Measurements from ENCODE around the gene FXR2. TPM values are rescaled to one million over a fixed set of nuclear protein-coding genes. Genes with fewer than 3 reads are reported as not detected.

Gene FXR2
- total RNA-seq, 1 experiment from 2014 or later: 60.7 TPM

DNA sequence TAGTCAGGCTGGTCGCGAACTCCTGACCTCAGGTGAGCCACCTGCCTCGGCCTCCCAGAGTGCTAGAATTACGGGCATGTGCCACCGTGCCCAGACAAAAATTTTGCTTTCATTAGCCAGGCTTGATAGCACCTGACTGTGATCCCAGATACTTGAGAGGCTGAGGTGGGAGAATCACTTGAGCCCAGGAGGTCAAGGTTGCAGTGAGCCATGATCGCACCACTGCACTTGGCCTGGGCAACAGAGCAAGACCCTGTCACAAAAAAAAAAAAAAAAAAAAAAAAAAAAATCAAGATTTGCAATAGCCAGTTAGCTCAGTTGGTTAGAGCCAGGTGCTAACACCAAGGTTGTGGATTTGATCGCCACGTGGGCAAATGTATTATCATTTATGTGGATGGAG lies 6.1 kb upstream of the FXR2 start:
- Mint-ChIP-seq H3K27me3 (ENCODE audit: insufficient read depth, unreplicated experiment) (no peaks in the 10 kb centered on the region), H3K27ac (ENCODE audit: low read depth, unreplicated experiment) (no peak overlapping the region), H3K4me1 (ENCODE audit: insufficient read depth, unreplicated experiment) (no peaks in the 10 kb centered on the region), H3K4me3 (ENCODE audit: unreplicated experiment) (no peak overlapping the region), H3K9me3 (ENCODE audit: unreplicated experiment) (no peaks in the 10 kb centered on the region), H3K36me3 (ENCODE audit: insufficient read depth, unreplicated experiment) (peaks cover 9% of the 10 kb centered on the region)
- no TSS peak for BruUV-seq (replicated peaks)
- intact Hi-C loops (cut with micrococcal nuclease): no loop called here
- ChIA-PET POLR2A (interaction anchor here (0.6 to 0.7 kb wide), 3 partner anchors 52 to 68 kb away, joined by 3 to 4 read pairs (median 4); partner anchors contain the start of genes TP53 and WRAP53), CTCF (interaction anchor here (0.7 to 3.4 kb wide), 6 partner anchors 8 to 220 kb away, joined by 3 to 15 read pairs (median 3); partner anchors contain the start of genes SOX15 and WRAP53)
- no peak for DNase-seq (ENCODE audit: unreplicated experiment)
- TF ChIP-seq, protein P1, sequence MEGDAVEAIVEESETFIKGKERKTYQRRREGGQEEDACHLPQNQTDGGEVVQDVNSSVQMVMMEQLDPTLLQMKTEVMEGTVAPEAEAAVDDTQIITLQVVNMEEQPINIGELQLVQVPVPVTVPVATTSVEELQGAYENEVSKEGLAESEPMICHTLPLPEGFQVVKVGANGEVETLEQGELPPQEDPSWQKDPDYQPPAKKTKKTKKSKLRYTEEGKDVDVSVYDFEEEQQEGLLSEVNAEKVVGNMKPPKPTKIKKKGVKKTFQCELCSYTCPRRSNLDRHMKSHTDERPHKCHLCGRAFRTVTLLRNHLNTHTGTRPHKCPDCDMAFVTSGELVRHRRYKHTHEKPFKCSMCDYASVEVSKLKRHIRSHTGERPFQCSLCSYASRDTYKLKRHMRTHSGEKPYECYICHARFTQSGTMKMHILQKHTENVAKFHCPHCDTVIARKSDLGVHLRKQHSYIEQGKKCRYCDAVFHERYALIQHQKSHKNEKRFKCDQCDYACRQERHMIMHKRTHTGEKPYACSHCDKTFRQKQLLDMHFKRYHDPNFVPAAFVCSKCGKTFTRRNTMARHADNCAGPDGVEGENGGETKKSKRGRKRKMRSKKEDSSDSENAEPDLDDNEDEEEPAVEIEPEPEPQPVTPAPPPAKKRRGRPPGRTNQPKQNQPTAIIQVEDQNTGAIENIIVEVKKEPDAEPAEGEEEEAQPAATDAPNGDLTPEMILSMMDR (IDR thresholded peaks at IDR 0.05; ENCODE audit: unreplicated experiment): no peak

DNA sequence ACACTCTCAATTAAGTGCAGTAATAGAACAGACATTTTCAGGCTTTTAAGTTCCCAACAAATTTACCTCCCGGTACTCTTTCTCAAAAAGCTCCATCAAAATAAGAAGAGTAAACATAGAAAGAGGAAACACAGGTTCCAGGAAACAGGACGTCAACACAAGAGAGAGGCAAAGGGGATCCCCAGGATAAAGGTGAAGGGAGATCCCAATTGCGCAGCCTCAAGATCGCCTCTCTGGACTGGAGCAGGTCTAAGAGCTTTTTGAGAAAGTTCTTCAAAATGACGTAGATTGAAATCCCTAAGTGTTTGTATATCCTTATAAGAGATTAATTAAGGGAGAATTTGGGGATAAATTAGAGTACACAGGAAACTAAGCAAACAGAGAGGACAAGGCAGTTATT lies 3.9 kb upstream of the FXR2 start:
- H3K4me1 Mint-ChIP-seq (ENCODE audit: insufficient read depth, unreplicated experiment): peaks cover 2% of the 10 kb centered on the region
- H3K27ac Mint-ChIP-seq (ENCODE audit: low read depth, unreplicated experiment): no peak overlapping the region
- TF ChIP-seq, protein P1 (IDR thresholded peaks at IDR 0.05; ENCODE audit: unreplicated experiment): no peak
- CTCF ChIA-PET: interaction anchor here (0.7 to 3.4 kb wide), 2 partner anchors 13 to 61 kb away, joined by 4 to 15 read pairs; no protein-coding TSS in a partner anchor
- H3K4me3 Mint-ChIP-seq (ENCODE audit: unreplicated experiment): no peak overlapping the region
- no TSS peak for BruUV-seq (replicated peaks)
- no peaks in the 10 kb centered on the region for H3K27me3 Mint-ChIP-seq (ENCODE audit: insufficient read depth, unreplicated experiment)
- intact Hi-C loops (cut with micrococcal nuclease): no loop called here
- DNase-seq (ENCODE audit: unreplicated experiment): no peak
- POLR2A ChIA-PET: interaction anchor here (0.6 to 2.5 kb wide), 4 partner anchors 9 to 1010 kb away, joined by 3 to 9 read pairs (median 6); partner anchors contain the start of genes CNTROB, SAT2, TP53 and TRAPPC1
- H3K36me3 Mint-ChIP-seq (ENCODE audit: insufficient read depth, unreplicated experiment): no peaks in the 10 kb centered on the region
- H3K9me3 Mint-ChIP-seq (ENCODE audit: unreplicated experiment): no peaks in the 10 kb centered on the region

DNA sequence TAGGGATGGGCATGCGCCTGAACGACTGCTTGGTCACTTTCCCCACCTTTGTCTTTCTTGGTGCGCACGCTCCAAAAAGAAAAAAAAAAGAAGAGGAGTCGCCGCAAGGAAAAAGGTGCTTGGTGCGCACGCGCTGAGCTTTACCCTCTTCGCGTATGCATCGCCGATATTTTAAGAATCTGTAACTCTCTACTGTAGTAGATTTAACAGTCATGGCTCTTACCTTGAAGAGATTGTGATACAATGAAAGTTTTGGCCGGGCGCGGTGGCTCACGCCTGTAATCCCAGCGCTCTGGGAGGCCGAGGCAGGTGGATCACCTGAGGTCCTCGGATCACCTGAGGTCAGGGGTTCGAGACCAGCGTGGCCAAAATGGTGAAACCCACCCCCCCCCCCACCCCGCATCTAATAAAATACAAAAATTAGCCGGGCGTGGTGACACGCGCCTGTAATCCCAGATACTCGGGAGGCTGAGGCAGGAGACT lies 609 bp upstream of the FXR2 start:
- BruUV-seq (replicated peaks): no TSS peak
- CTCF ChIA-PET: interaction anchor here (0.6 to 2.0 kb wide), 13 partner anchors 10 to 668 kb away, joined by 3 to 10 read pairs (median 3); partner anchors contain the start of gene SAT2
- H3K36me3 Mint-ChIP-seq (ENCODE audit: insufficient read depth, unreplicated experiment): peaks cover 17% of the 10 kb centered on the region

More for the DNA sequence above, 609 bp upstream of the FXR2 start:
- intact Hi-C loops (cut with micrococcal nuclease): loop anchor here (2.0 kb wide), 1 partner anchor 25 kb away; the partner anchor contains the start of gene SOX15
- no peak for DNase-seq (ENCODE audit: unreplicated experiment)
- Mint-ChIP-seq H3K4me1 (ENCODE audit: insufficient read depth, unreplicated experiment) (peaks cover 31% of the 10 kb centered on the region), H3K9me3 (ENCODE audit: unreplicated experiment) (no peaks in the 10 kb centered on the region), H3K4me3 (ENCODE audit: unreplicated experiment) (peak overlapping the region; percentile 80), H3K27ac (ENCODE audit: low read depth, unreplicated experiment) (peak overlapping the region; percentile 95), H3K27me3 (ENCODE audit: insufficient read depth, unreplicated experiment) (no peaks in the 10 kb centered on the region)
- POLR2A ChIA-PET: interaction anchor here (0.6 to 10.5 kb wide), 22 partner anchors 11 to 1958 kb away, joined by 3 to 206 read pairs (median 4); partner anchors contain the start of genes CD68, CNTROB, DNAH2 and MPDU1
- TF ChIP-seq, protein P1 (IDR thresholded peaks at IDR 0.05; ENCODE audit: unreplicated experiment): no peak

Data from MCF 10A (cell line).